SK-N-SH treated with all-trans-retinoic acid at 6 μM for 48 hours (cell line): Measurements from ENCODE around the gene CAGE1.

Experiments
- ATAC-seq: fragments of 200-7000 bp; cut with Tn5 transposase; 3 replicates; pipeline ENCODE4 v1.9.1; 2020; ENCODE audit warnings: mild to moderate bottlenecking, moderate library complexity
- ARNTL ChIP-seq: fragments of 450-650 bp; formaldehyde crosslinking; IDR thresholded peaks from 2 replicates; pipeline ENCODE4 v1.5.0; 2020; ENCODE audit warnings: low read depth, mild to moderate bottlenecking, moderate library complexity, borderline replicate concordance
- BACH2 ChIP-seq: fragments of 250-450 bp; sonication (Bioruptor Pico); IDR thresholded peaks from 2 replicates; pipeline ENCODE4 v1.9.0; 2021; ENCODE audit warnings: mild to moderate bottlenecking, borderline replicate concordance
- CSRNP3 ChIP-seq: fragments of 250-450 bp; sonication (Bioruptor Pico); IDR thresholded peaks from 2 replicates; pipeline ENCODE4 v1.5.1; 2021; ENCODE audit warnings: mild to moderate bottlenecking, moderate library complexity
- ESRRG ChIP-seq: fragments of 250-450 bp; sonication (Bioruptor Pico); IDR thresholded peaks from 2 replicates; pipeline ENCODE4 v1.6.1; 2021; ENCODE audit warnings: mild to moderate bottlenecking
- GLIS3 ChIP-seq: fragments of 250-450 bp; sonication (Bioruptor Pico); IDR thresholded peaks from 2 replicates; pipeline ENCODE4 v1.5.0; 2020; ENCODE audit warnings: mild to moderate bottlenecking, moderate library complexity
- ISL1 ChIP-seq: fragments of 250-450 bp; sonication (Bioruptor Pico); IDR thresholded peaks from 2 replicates; pipeline ENCODE4 v2.1.2; 2022; ENCODE audit warnings: mild to moderate bottlenecking, moderate library complexity
- OSR1 ChIP-seq: fragments of 250-450 bp; sonication (Bioruptor Pico); IDR thresholded peaks from 2 replicates; pipeline ENCODE4 v1.8.0; 2022; ENCODE audit warnings: moderate library complexity, mild to moderate bottlenecking, inconsistent platforms
- PATZ1 ChIP-seq: fragments of 250-450 bp; sonication (Bioruptor Pico); IDR thresholded peaks from 2 replicates; pipeline ENCODE4 v1.8.0; 2020; ENCODE audit warnings: mild to moderate bottlenecking, moderate library complexity, borderline replicate concordance
- PPARA ChIP-seq: fragments of 250-450 bp; sonication (Bioruptor Pico); IDR thresholded peaks from 2 replicates; pipeline ENCODE4 v1.5.0; 2020; ENCODE audit warnings: mild to moderate bottlenecking, borderline replicate concordance
- RARB ChIP-seq: fragments of 250-450 bp; sonication (Bioruptor Pico); IDR thresholded peaks from 2 replicates; pipeline ENCODE4 v1.8.0; 2021; ENCODE audit warnings: mild to moderate bottlenecking, moderate library complexity
- SNAI2 ChIP-seq: fragments of 250-450 bp; sonication (Bioruptor Pico); IDR thresholded peaks from 2 replicates; pipeline ENCODE4 v1.5.0; 2020; ENCODE audit warnings: mild to moderate bottlenecking, moderate library complexity
- TCF4 ChIP-seq: fragments of 250-450 bp; sonication (Bioruptor Pico); IDR thresholded peaks from 2 replicates; pipeline ENCODE4 v1.8.0; 2021; ENCODE audit warnings: mild to moderate bottlenecking, moderate library complexity, borderline replicate concordance
- TOX ChIP-seq: fragments of 250-450 bp; sonication (Bioruptor Pico); IDR thresholded peaks from 2 replicates; pipeline ENCODE4 v1.8.0; 2021; ENCODE audit warnings: mild to moderate bottlenecking, moderate library complexity, borderline replicate concordance
- TSHZ2 ChIP-seq: fragments of 250-450 bp; sonication (Bioruptor Pico); IDR thresholded peaks from 2 replicates; pipeline ENCODE4 v1.5.0; 2020; ENCODE audit warnings: mild to moderate bottlenecking, moderate library complexity
- ZC3H10 ChIP-seq: fragments of 250-450 bp; sonication (Bioruptor Pico); IDR thresholded peaks from 2 replicates; pipeline ENCODE4 v1.5.1; 2021; ENCODE audit warnings: mild to moderate bottlenecking, moderate library complexity
- ZFP3 ChIP-seq: fragments of 250-450 bp; sonication (Bioruptor Pico); IDR thresholded peaks from 2 replicates; pipeline ENCODE4 v1.5.0; 2020; ENCODE audit warnings: mild to moderate bottlenecking, moderate library complexity
- ZNF565 ChIP-seq: fragments of 450-650 bp; formaldehyde crosslinking; conservative IDR thresholded peaks from 2 replicates; pipeline ENCODE4 v1.5.0; 2020; ENCODE audit warnings: low read depth, mild to moderate bottlenecking, moderate library complexity
- ZNF70 ChIP-seq: fragments of 450-650 bp; formaldehyde crosslinking; IDR thresholded peaks from 2 replicates; pipeline ENCODE4 v1.5.0; 2020; ENCODE audit warnings: mild to moderate bottlenecking, moderate library complexity
- ZNF8 ChIP-seq: fragments of 450-650 bp; formaldehyde crosslinking; IDR thresholded peaks from 2 replicates; pipeline ENCODE4 v1.5.0; 2020; ENCODE audit warnings: mild to moderate bottlenecking, moderate library complexity
- TF ChIP-seq, protein P1 (sequence below): fragments of 250-450 bp; sonication (Bioruptor Pico); IDR thresholded peaks from 2 replicates; pipeline ENCODE4 v1.5.1; 2020; ENCODE audit warnings: low read depth, mild to moderate bottlenecking, moderate library complexity
- TF ChIP-seq, protein P2 (sequence below): fragments of 250-450 bp; sonication (Bioruptor Pico); IDR thresholded peaks from 2 replicates; pipeline ENCODE4 v1.8.0; 2021; ENCODE audit warnings: low read depth, mild to moderate bottlenecking, moderate library complexity, borderline replicate concordance

CAGE1 gene

GRCh38 chr6:7311176-7311575, 78.4 kb downstream of the CAGE1 start:
- TF ChIP-seq ZC3H10 (CRISPR knock-in tag) (no peak), PPARA (CRISPR knock-in tag) (no peak), ISL1 (CRISPR knock-in tag) (no peak), CSRNP3 (CRISPR knock-in tag) (no peak), ZNF8 (CRISPR knock-in tag) (no peak), OSR1 (CRISPR knock-in tag) (no peak), ARNTL (CRISPR knock-in tag) (no peak), ZFP3 (no peak), GLIS3 (CRISPR knock-in tag) (no peak)
- no peak for ATAC-seq

- TF ChIP-seq, protein P1, sequence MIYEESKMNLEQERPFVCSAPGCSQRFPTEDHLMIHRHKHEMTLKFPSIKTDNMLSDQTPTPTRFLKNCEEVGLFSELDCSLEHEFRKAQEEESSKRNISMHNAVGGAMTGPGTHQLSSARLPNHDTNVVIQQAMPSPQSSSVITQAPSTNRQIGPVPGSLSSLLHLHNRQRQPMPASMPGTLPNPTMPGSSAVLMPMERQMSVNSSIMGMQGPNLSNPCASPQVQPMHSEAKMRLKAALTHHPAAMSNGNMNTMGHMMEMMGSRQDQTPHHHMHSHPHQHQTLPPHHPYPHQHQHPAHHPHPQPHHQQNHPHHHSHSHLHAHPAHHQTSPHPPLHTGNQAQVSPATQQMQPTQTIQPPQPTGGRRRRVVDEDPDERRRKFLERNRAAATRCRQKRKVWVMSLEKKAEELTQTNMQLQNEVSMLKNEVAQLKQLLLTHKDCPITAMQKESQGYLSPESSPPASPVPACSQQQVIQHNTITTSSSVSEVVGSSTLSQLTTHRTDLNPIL (CRISPR knock-in tag): no peak
- TF ChIP-seq PATZ1 (CRISPR knock-in tag) (no peak), ZNF565 (no peak), ZNF8 (CRISPR knock-in tag) (no peak), GLIS3 (CRISPR knock-in tag) (no peak), BACH2 (no peak), ZNF70 (CRISPR knock-in tag) (no peak), PPARA (CRISPR knock-in tag) (no peak), ZC3H10 (CRISPR knock-in tag) (no peak), RARB (CRISPR knock-in tag) (no peak)
- TF ChIP-seq, protein P2, sequence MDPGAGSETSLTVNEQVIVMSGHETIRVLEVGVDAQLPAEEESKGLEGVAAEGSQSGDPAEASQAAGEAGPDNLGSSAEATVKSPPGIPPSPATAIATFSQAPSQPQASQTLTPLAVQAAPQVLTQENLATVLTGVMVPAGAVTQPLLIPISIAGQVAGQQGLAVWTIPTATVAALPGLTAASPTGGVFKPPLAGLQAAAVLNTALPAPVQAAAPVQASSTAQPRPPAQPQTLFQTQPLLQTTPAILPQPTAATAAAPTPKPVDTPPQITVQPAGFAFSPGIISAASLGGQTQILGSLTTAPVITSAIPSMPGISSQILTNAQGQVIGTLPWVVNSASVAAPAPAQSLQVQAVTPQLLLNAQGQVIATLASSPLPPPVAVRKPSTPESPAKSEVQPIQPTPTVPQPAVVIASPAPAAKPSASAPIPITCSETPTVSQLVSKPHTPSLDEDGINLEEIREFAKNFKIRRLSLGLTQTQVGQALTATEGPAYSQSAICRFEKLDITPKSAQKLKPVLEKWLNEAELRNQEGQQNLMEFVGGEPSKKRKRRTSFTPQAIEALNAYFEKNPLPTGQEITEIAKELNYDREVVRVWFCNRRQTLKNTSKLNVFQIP (CRISPR knock-in tag): no peak
Measured at GRCh38 chr6:7309050-7309449, 80.5 kb downstream of the CAGE1 start.

DNA sequence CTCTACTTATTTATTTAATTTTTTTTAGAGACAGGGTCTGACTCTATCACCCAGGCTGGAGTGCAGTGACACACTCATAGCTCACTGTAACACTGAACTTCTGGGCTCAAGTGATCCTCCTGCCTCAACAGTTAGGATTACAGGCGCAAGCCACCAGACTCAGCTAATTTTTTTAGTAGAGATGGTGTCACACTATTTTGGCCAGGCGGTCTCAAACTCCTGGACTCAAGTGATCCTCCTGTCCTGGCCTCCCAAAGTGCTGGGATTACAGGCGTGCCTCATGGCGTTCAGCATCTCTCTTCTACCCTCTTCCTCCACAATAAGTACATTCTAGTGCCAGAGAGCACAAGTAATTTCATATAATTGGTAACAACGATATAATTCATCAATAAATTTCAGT, 82.0 kb downstream of the CAGE1 start:
- TF ChIP-seq ESRRG (CRISPR knock-in tag) (no peak), ARNTL (CRISPR knock-in tag) (no peak), ZFP3 (no peak), SNAI2 (CRISPR knock-in tag) (no peak), TCF4 (no peak), PPARA (CRISPR knock-in tag) (no peak)
- TF ChIP-seq, protein P1 (CRISPR knock-in tag): no peak
- no peak for ATAC-seq

More at GRCh38 chr6:7309050-7309449, 80.5 kb downstream of the CAGE1 start:
- no peak for ATAC-seq

GRCh38 chr6:7304821-7305220, 84.7 kb downstream of the CAGE1 start:
- ATAC-seq: no peak
- TF ChIP-seq TCF4 (no peak), OSR1 (CRISPR knock-in tag) (no peak), TSHZ2 (CRISPR knock-in tag) (no peak), CSRNP3 (CRISPR knock-in tag) (no peak), ARNTL (CRISPR knock-in tag) (no peak), ZNF70 (CRISPR knock-in tag) (no peak), TOX (no peak), SNAI2 (CRISPR knock-in tag) (no peak), ESRRG (CRISPR knock-in tag) (no peak), BACH2 (no peak), PATZ1 (CRISPR knock-in tag) (no peak)
